Right ventricle myocardium inferior (tissue), 1 donor: ENCODE data around the gene UNC5B. TPM values are rescaled to one million over a fixed set of nuclear protein-coding genes. Genes with fewer than 3 reads are reported as not detected.

ENCODE experiments used
- total RNA-seq: library from RNA; stranded (reverse); fragmentation: NEBNext Ultra II Directional; extraction: Animal tissue kit (Norgen Biotek cat#: 25700); gene quantifications from one replicate; pipeline ENCODE4 v1.2.1, GENCODE V29; 2021
- donor health status: DM: no; HTN: yes; CAD: no; lungs with severe emphysema.

The UNC5B gene
- total RNA-seq, 1 donor from 2014 or later: 13.1 TPM

Other genes with a start within 250 kb of the UNC5B start
- gene SLC29A3, start 106.7 kb downstream of the UNC5B start, total RNA-seq: 1.8 TPM
- 4.8 TPM for gene CDH23, start 184.3 kb downstream of the UNC5B start, total RNA-seq